ENCODE data around the gene GPC4.

GPC4 gene

DNA sequence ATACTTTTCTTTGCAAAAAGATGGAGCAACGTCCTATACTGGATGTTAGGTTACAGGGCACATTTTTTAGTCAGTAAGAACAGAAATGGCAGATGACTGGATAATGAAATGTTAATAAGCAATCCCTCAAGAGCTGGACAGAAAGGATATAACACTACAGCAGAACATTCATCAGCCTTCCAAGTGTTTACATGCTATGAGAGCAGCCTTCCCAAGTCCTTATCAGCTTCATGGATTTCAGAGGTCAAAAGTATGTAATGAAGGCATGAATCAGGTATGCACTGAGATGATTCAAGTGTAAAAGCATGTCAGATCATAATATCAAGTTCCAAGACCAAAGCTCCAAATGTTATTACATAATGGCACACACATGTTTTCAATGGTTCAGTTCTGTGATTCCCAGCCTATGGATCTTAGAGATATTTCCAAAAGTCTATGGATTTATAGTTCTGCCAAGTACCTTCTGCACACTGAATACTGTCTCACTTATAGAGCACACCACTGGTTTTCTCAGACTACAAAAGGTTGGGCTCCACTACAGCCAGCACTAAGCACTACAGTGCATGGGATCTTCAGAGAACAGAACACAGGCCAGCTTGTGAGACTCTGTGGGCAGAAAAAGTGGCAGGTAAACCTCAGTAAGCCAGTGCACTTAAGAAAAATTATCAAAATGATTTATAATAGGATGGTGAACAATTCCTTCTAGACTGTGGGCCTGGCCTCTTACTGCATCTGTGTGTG, 49.2 kb downstream of the GPC4 start:
- no peak for TF ChIP-seq ZFX (IDR thresholded peaks at IDR 0.05)
- TF ChIP-seq, protein P1, sequence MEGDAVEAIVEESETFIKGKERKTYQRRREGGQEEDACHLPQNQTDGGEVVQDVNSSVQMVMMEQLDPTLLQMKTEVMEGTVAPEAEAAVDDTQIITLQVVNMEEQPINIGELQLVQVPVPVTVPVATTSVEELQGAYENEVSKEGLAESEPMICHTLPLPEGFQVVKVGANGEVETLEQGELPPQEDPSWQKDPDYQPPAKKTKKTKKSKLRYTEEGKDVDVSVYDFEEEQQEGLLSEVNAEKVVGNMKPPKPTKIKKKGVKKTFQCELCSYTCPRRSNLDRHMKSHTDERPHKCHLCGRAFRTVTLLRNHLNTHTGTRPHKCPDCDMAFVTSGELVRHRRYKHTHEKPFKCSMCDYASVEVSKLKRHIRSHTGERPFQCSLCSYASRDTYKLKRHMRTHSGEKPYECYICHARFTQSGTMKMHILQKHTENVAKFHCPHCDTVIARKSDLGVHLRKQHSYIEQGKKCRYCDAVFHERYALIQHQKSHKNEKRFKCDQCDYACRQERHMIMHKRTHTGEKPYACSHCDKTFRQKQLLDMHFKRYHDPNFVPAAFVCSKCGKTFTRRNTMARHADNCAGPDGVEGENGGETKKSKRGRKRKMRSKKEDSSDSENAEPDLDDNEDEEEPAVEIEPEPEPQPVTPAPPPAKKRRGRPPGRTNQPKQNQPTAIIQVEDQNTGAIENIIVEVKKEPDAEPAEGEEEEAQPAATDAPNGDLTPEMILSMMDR (conservative IDR thresholded peaks at IDR 0.05) = no peak
- H3K27ac ChIP-seq = no peak overlapping the region

DNA sequence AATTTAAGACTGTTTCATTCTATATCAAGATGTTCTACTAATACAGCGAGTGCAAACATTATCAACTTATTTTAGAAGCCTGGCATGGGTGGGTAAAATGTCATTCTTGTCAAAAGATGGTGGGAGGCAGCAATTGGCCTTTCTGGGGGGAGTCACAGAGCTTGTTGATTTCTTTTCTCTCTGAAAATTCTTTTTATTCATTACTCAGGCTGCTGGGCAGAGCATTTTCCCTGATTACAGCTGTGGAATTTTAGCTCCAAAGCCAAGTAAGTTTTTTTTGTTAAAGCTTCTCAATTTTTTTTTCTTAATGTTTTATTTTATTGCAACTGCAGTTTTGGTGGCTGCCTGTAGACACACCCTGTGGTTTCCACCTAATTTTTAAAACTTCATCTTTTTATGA, 50.4 kb downstream of the GPC4 start:
- TF ChIP-seq, protein P1 (conservative IDR thresholded peaks at IDR 0.05) = no peak
- TF ChIP-seq ZFX (IDR thresholded peaks at IDR 0.05) = no peak
- no peak overlapping the region for H3K27ac ChIP-seq

DNA sequence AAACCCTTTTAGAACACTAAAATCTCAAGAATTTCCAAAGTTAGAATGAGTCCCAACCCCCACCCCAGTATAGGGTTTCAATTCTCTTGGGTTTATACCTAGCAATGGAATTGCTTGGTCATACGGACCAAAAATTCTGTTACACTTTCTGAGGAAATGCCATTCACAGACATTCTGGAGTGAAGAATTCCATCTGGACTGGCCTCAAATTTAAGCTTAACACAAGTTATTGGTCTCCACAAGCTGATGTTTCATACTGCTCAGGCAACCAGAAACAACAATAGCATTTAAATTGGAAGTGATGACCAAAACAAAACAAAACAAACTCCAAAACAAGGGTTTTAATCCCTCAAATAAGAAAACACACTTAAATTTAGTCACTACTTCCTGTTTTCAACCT, 51.1 kb downstream of the GPC4 start:
- H3K27ac ChIP-seq = no peak overlapping the region
- TF ChIP-seq, protein P1 (conservative IDR thresholded peaks at IDR 0.05) = no peak
- TF ChIP-seq ZFX (IDR thresholded peaks at IDR 0.05) = no peak

DNA sequence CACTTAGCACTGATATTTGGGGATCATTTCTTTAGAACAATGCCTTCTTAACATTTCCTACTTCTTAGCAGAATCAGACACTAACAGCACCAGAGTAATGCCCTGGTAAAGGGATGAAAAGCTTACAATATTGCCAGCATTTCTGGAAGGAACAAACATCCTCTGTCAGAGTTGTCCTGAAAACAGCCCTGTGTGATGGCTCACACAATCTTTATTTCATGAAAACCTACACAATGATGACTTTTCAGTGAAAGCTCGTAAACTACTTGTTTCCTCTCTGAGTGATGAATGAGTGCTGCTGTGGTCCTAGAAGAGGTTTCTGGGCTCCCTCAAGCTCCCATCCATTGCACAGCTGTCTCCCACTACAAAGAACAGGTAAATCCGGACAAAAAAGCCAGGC, 52.8 kb downstream of the GPC4 start:
- TF ChIP-seq ZFX (IDR thresholded peaks at IDR 0.05) = no peak
- TF ChIP-seq, protein P1 (conservative IDR thresholded peaks at IDR 0.05) = no peak
- no peak overlapping the region for H3K27ac ChIP-seq

DNA sequence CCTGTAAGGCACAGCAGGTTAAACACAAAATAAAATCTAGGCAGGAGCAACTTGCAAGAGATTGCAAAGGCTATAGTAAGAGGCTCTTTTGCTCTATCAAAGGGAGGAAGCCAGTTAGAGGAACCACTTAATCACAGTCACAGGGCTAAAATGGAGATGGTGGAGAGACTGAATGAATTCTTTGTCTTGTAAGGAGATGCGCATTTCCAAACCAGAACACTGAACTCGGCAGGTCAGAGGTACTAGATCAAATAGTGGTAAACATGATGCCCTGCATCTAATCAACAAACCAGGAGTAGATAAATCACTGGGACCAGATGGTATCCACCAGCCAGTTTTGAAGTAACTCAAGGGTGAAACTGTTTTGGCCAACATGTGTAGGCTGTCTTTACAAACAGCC, 55.8 kb downstream of the GPC4 start:
- H3K27ac ChIP-seq = no peak overlapping the region
- TF ChIP-seq, protein P1 (conservative IDR thresholded peaks at IDR 0.05) = no peak
- TF ChIP-seq ZFX (IDR thresholded peaks at IDR 0.05) = no peak

DNA sequence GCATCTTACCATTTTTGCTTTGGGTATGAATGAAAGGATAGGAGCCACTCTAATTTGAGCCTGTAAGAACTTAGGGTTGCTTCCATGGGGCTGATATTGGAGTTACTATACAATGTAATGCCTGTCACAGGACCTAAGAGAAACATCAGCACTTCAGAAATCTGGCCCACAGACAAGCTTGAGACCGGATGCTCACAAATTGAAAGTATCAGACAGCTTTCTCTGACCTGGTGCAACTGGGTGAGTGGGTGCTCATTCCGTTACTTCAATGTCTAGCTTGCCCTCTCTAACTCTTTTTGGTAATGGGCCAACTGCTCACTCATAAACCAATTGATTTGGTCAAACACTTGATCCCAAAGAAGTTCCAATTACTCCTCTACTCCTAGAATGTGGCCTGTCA, 62.1 kb downstream of the GPC4 start:
- TF ChIP-seq, protein P1 (conservative IDR thresholded peaks at IDR 0.05) = no peak
- no peak for TF ChIP-seq ZFX (IDR thresholded peaks at IDR 0.05)

DNA sequence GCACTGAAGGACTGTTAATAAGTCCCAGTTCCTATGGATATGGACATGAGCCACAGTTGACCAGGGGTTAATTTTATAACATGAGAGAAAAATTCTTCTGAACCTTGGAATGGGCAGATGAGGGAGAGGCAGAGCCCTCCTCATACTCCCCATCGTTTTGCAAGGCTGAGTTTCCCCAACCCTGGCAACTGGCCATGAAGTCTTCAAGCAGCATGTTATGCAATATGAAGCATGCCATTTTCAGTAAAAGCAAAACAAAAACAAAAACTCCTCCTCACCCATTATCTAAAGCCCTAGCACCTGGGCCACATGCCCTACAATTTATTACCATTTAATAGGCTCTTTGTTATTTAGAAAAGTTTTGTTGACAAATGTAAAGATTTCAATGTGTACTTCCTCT, 64.5 kb downstream of the GPC4 start:
- peak overlapping the region; percentile 47; the same call in 1 of the 2 replicates for H3K27ac ChIP-seq
- TF ChIP-seq, protein P1 (conservative IDR thresholded peaks at IDR 0.05) = no peak
- TF ChIP-seq ZFX (IDR thresholded peaks at IDR 0.05) = no peak

More for the DNA sequence above, 62.1 kb downstream of the GPC4 start:
- H3K27ac ChIP-seq = no peak overlapping the region
